Brain pericyte (primary cell): Measurements from ENCODE around the gene MRPL20.
"Not testable (repeated sequence)": the region's sequence is repeated elsewhere in the genome, so short reads cannot be mapped to it uniquely, and the experiment has no call there.

Source experiments
- DNase-seq: peaks from one replicate; pipeline ENCODE4 v3.0.0-alpha.2; 2012; ENCODE audit warnings: low read depth, low spot score

MRPL20 gene

DNA sequence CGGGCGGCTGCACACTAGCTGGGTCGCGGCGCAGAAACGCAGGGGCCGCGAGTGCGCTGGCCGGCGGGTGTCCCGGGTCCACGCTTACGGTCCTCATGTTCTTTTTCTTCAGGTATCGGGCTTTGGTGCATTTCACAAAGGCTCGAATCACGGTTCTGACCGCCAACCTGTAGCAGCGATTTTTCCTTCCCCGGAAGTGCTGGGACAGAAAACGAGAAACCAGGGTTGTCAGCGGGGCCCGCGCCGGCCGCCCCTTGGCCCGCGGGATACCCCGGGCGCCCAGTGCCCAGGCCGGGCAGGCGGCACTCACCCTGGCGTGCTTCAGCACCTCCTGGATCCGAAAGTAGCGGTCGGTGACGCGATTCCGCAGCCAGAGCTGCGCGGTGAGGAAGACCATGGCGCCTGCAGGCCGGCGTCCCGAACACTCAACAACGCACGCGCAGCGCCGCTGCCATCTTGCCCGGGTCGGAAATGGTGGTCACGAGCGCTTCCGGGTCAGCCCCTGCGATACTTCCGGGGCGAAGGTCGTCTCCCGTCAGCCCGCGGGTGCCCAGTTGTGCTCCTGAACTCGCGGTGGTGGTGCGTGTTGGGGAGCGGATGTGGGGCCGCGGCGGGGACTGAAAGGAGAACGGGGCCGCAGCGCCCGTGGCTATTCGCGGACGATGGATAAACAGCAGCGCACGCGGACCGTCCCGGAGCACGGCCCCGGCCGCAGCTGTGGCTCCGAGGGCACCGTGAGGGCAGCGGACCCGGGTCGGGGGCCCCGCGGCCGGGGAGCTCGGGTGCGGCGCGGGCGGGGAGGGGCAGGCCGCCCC lies at the start of gene MRPL20:
MRPL20 (minus strand) TSS at position 473 of the 815 bp plus-strand sequence; CDS start at position 397, 76 bp downstream.
- peak; percentile 61 for DNase-seq

DNA sequence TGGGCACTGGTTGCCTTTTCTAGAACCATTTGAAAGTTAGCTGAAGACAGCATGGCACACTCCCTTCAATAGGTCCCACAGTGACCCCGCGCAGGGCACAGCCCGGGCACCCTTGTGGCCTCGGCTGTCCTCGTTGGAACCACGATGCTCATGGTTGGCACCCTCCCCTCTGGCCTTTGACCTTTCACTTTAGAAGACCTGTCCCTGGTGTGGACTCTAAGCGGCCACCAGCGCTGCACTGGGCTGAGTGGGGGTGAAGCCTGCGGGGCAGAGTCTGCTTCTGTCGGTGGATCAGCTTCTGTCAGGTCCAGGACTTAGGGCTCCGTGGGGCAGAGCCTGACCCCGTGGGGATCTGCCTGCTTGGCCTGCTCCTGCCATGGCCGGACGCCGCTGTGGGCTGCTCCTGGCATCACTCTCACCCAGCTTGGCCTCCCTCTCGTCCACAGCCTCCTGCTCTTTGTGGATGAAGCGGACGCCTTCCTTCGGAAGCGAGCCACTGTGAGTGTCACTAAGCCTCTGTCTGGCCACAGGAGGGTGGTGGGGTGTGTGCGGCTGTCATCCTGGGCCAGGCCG lies 49.7 kb upstream of the MRPL20 start:
- not testable (repeated sequence) for DNase-seq

DNA sequence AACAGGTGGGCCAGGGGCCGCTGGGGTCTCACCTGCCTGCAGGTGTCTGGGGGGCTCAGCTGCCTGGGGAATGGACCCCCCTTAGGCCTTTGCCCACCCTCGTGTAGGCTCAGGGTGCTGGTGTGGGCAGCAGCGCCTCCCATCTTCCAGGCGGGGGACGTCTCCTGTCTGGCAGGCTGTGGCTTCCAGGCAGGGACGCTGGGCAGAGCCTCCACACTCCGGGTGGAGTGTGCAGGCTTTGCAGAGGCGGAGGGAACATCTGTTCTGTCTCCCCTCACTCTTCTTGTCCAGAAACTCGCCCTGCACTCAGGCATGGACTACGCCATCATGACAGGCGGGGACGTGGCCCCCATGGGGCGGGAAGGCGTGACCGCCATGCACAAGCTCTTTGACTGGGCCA lies 48.8 kb upstream of the MRPL20 start:
- not testable (repeated sequence) for DNase-seq

DNA sequence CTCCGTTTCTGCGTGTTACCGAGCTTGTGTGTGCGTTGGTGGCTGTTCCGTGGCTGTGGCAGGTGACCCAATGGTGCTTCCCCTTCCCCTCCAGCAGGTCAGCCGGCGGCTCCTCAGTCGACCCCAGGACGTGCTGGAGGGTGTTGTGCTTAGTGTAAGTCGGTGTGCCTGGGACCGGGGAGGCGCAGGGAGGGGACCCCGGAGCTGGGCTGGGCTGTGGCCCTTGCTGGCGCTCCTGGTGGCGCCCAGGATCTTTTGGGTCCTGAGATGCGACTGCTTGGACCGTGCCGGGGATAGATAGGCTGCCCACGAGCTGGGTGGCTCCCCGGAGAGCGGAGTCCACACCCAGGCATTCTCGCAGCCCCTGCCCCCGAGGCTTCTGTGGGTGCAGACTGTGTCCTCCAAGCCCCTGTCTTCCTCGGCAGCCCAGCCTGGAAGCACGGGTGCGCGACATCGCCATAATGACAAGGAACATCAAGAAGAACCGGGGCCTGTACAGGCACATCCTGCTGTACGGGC lies 48.3 kb upstream of the MRPL20 start:
- DNase-seq = no peak

DNA sequence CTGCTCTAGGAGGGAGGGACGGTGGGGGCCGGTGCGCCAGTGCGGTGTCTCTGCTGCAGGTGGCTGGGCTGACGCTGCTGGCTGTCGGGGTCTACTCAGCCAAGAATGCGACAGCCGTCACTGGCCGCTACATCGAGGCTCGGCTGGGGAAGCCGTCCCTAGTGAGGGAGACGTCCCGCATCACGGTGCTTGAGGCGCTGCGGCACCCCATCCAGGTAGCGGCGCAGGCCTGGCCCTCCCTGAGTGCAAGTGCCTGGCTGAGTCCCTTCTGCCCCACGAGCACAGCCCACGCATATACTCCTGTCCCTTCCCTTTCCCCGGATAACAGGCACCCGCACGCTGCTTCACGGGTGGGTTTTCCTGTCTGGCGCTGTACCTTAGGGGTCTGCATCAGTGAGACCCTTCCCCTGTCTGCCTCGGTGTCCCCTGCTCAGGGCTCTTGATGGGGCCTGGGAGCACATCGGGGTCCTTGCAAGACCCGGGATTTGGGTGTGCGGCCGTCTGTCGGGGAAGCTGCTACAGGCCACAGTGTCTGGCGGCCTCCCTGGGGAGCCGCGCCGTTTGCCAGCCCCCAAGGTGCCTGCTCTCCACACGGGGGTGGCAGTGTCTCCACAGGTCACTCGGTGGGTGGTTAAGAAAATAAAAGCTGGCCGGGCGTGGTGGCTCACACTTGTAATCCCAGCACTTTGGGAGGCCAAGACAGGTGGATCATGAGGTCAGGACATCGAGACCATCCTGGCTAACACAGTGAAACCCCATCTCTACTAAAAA lies 47.4 kb upstream of the MRPL20 start:
- DNase-seq = not testable (repeated sequence)

DNA sequence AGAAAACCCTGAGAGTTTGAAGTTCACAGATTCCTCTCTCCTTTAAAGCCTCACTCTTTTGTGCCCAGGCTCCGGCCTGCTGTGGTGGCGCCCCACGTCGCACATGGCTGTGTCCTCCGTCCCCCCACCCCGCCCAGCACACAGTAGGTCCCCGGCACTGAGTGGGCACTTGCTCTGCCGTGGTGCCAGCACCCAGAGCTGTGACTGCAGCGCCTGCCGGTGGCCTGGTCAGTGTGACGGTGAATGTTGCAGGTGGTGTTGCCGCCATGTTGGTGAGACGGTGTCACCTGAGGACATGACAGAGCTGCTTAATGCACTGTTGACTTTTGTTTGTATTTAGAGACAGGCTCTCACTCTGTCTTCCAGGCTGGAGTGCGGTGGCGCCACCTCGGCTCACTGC lies 45.8 kb upstream of the MRPL20 start:
- no peak for DNase-seq

DNA sequence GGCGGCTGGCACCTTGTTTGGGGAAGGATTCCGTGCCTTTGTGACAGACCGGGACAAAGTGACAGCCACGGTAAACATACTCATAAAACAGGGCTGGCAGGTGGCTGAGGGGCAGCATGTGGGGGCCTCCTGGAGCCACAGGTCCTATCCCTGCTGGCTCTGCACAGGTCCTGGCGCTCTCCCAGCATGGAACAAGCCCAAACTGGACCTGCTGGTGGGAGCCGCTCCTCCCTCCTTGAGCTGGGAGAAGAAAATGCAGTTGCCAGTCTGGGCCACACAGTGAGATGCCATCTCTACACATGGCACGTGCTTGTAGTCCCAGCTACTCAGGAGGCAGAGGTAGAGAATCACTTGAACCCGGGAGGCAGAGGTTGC lies 45.3 kb upstream of the MRPL20 start:
- not testable (repeated sequence) for DNase-seq

DNA sequence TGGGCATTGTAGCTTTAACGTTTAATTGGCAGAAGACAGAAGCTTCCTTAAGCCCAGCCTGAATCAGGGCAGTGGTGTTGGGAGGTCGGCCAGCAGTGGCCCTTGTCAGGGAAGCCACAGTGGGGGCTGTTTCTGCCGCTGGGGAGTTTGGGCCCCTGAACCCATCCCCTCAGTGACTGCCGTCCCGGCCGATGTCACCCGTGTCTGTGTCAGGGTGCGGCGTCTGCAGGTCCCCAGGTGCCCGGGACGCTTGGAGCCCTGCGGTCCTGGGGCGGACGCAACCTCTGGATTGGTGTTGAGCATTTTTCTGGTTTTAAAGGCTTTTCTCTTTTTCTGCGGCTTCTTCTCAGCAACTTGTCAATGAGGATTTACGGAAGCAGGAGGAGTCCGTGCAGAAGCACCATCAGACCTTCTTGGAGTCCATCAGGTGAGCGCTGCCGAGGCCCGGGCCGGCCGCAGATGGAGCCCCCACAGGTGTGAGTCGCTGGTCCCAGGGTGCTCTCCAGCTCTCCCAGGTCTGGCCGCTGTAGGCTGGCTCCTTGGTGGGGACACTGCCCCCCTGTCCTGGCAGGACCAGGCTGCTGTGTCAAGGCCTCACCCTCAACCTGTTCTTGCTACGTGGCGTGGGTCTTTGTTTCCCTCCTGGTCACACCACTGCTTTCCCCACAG lies 44.7 kb upstream of the MRPL20 start:
- no peak for DNase-seq

DNA sequence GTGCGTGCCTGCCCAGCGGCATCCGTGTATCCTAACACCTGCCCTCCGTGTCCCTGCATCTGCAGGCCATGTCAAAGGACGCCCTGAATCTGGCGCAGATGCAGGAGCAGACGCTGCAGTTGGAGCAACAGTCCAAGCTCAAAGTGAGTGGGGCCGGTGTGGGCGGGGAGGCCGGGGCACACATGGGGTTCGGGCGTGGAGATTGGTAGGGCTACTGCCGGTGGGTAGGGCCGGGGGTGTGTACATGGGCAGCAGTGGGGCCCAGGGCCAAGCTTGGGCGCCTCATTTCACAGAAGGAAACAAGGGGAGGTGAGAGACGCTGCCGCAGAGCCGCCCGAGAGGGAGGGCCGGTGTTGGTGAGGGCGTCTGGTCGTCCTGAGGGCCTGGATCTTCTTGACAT lies 43.5 kb upstream of the MRPL20 start:
- not testable (repeated sequence) for DNase-seq

DNA sequence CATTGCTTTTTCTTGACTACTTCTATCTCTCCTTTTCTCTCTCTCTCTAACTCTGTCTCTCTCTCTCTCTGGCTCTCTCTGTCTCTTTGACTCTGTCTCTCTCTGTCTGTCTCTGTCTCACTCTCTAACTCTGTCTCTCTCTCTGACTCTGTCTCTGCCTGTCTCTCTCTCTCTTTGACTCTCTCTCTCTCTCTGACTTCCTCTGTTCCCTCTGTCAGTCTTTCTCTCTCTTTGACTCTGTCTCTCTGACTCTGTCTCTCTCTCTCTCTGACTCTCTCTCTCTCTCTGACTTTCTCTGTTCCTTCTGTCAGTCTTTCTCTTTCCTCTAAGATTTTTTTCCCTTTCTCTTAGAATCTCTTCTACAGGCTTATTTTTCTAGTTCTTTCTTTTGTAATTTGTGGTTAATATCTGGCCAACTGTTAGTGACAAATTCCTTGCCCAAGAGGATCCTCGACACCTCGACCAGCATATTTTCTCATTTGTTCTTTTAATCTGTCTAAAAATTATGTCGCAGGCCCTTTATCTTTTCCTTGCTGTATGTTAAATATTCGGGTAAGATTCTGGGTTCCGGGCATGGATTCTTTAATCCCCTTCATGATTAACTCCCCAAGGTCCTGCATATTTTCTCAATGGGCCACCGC lies 42.1 kb upstream of the MRPL20 start, which contains the start of gene ATAD3C:
ATAD3C (plus strand) TSS at position 591 of the 641 bp plus-strand sequence. CDS start 995 bp downstream, outside the sequence.
- DNase-seq = no peak

DNA sequence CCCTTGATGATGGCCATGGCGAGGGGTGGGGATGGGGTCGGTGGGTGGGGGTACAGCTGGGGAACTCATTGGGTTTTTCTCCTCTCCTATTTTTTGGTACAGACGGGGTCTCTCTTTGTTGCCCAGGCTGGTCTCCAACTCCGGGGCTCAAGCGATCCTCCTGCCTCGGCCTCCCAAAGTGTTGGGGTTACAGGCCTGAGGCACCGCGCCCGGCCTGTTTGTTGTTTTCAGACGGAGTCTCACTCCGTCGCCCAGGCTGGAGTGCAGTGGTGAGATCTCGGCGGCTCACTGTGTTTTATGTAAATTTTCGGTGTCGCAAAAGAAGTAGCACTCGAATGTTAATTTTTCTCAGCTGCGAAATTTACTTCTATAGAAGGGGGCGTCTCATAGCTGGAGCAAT lies 39.5 kb upstream of the MRPL20 start:
- not testable (repeated sequence) for DNase-seq

DNA sequence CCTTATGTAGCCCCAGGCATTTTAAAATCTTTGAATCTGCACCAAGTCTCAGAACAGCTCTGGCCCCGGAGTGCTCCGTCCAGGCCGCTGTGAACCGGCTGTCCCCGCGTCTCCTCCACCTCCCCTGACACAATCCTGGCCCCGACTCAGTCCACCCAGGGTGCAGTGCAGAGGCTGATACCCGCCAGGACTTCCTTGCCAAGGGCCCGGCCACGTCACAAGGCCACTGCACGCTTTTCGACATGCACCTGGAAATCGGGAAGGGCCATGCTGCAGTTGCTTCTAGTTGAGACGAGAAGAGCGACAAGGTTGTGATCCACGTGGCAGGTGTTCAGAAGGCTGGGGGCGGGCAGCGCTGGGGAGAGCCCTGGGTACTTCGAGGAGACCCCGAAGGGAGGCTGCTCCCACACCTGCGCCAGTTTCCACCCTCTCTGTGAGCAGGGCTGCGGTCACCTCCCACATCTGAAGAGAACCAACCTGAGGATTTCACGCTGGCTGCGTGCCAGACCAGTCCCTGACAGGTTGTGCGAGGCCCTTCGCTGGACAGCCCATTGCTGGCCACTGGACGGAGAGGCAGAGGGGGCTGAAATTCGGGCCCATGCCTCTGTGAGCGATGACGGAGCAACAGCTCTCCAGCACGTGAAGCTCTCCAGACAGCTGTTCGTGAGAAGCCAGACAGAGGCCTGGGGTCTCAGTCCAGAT lies 35.1 kb upstream of the MRPL20 start:
- no peak for DNase-seq

DNA sequence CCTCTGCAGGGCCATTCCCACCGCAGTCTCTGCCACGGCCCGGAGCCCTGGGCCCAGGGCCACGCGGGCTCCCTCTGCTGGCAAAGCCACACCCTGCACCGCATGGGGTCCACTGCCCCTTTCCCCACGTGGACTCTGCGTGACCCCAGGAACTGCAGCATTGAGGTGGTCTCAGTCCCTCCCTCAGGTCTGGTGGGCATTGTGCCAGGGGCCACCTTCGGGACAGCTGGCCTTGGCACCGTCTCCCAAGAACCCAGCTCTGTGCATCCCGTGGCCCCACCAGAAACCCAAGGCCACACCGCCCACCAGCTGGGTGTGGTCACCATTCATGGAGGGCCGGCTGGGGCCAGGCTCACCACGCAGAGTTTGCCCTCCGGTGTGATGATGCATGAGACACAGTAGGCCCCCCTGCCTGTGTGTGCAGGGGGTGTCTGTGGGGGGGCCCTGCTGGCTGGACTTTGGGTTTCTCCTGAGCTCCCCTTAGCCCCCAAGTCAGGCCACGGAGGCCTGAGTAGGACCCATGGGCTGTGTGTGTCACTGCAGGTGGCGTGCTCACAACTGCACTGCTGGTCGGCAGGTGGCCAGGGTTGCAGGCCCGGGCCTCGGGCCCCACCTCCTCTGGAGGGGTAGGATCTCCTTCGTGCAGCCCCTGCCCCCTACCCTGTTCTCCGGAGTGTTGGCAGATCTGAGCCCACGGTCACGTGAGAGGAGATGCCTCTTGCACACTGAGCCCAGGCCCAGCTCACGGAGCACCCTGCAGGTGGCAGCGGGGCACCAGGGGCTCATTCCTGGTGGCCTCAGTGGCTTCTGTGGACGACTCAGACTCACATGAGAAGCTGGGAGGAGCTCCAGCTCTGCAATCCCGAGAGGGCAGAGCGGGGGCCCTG lies 34.2 kb upstream of the MRPL20 start:
- DNase-seq = no peak

DNA sequence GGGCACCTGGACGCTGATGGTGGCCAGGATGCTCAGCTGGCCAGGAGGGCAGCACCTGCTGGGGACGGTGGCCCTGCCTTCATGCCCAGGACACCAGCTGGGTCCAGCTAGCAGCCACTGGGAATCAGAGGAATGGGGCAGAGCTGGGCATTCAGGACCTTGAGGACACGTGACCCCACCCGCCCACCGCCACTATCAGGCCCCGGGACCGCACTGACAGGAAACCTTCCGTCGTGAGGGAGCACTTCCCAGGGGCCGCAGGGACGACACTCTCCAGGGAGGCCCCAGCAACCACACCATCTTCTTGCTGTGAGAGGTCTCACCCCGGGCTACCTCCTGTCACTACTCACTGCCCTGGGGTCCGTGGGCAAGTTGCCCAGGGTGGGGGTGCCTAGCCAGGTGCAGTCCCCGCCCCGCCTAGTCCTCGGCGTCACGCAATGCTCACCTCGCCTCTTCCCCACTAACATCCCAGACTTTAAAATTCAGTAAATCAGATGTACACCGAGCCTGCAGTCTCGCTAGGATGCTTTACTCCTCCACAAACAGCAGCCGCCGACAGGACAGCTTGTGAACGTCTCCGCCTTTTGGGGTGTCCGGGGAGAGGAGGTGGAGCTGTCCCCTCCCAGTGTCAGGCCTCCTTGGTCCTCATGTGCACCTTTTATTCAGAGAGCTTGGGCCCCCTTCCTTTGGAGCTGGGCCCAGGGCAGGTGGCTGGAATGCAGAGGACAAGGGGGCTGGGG lies 33.3 kb upstream of the MRPL20 start:
- DNase-seq = no peak

DNA sequence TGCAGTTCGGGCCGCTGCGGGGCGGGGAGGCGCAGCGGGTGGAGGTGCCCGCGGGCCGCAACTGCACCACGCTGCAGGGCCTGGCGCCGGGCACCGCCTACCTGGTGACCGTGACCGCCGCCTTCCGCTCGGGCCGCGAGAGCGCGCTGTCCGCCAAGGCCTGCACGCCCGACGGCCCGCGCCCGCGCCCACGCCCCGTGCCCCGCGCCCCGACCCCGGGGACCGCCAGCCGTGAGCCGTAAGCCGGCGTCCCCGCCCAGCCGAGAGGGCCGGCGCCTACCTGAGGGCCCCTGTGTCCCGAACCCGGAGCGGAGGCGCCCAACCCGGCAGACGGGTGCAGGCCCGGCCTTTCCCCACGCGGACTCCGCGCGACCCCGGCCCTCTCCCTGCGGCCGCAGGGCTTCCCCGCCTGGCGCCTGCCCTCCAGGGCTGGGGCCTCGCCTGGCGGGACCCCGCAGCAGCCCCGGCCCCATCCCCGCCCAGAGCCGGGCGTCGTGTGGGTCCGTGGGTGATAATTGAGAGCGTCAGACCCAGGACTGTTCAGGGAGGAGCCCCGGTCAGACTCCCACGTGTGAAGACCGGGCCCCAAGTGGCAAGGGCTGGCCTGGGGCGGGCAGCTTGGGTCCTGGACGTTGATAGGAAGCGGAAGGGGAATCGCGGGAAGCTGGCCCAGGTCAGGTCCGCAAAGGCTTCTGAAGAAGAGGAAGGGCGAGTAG lies 32.6 kb upstream of the MRPL20 start:
- DNase-seq = no peak

DNA sequence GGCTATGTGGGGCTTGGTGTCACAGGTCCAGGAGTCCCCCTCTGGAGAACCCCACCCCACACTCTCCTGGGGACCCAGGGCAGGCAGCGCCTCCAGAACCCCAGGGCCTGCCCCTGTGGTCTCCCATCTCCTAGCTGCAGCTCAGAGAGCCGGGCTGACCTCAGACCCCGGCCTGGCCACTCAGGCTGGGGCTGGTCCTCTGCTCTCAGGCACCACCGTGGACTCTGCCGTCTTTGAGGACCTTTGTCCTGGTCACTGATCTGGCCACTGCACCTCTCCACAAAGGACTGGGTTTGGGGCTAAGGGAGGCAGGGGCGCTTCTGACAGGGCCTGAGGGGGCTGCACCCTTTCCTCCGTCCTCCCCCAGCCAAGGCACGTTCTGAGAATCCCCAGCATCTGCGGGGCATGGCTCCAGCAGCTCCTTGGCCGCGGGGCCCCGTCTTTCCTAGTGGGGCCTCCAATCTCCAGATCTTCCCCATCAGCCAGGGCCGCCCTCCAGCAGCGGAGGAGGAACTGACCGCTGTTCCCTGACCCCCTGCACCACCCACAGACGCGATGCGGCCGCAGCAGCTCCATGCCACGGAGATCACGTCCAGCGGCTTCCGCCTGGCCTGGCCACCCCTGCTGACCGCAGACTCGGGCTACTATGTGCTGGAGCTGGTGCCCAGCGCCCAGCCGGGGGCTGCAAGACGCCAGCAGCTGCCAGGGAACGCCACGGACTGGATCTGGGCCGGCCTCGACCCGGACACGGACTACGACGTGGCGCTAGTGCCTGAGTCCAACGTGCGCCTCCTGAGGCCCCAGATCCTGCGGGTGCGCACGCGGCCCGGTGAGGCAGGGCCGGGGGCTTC lies 31.7 kb upstream of the MRPL20 start:
- DNase-seq = no peak

DNA sequence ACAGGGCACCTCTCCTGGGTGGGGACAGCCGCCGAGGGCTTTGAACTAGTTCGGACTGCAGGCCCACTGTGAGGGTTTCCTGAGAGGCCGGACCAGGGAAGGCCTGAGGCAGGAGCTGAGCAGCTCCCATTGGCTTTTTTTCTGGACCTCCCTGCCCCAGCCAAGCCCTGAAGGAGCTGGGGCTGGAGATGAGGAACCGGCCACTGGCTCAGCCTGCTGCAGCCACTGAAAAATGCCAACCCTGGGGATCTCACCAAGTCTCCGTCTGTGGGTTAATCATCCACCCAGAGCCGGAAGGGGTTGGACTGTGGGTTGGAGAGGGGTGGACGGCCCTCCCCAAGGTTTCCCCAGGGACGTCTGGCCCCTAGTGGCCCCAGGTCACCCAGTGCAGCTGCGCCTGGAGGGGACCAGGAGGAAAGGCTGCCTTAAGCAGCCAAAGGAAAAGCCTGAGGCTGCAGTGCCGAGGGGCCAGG lies 30.8 kb upstream of the MRPL20 start:
- no peak for DNase-seq
